Epidermal melanocyte (primary cell): Measurements from ENCODE around the gene SBNO2.
A peak's percentile ranks its signal among the peaks of the same experiment; 100 is the strongest.

Experiments
- DNase-seq: peaks from one replicate; pipeline ENCODE4 v3.0.0; 2011; ENCODE audit warnings: low spot score; ENCODE audit not compliant: insufficient read length

SBNO2 gene, protein sequence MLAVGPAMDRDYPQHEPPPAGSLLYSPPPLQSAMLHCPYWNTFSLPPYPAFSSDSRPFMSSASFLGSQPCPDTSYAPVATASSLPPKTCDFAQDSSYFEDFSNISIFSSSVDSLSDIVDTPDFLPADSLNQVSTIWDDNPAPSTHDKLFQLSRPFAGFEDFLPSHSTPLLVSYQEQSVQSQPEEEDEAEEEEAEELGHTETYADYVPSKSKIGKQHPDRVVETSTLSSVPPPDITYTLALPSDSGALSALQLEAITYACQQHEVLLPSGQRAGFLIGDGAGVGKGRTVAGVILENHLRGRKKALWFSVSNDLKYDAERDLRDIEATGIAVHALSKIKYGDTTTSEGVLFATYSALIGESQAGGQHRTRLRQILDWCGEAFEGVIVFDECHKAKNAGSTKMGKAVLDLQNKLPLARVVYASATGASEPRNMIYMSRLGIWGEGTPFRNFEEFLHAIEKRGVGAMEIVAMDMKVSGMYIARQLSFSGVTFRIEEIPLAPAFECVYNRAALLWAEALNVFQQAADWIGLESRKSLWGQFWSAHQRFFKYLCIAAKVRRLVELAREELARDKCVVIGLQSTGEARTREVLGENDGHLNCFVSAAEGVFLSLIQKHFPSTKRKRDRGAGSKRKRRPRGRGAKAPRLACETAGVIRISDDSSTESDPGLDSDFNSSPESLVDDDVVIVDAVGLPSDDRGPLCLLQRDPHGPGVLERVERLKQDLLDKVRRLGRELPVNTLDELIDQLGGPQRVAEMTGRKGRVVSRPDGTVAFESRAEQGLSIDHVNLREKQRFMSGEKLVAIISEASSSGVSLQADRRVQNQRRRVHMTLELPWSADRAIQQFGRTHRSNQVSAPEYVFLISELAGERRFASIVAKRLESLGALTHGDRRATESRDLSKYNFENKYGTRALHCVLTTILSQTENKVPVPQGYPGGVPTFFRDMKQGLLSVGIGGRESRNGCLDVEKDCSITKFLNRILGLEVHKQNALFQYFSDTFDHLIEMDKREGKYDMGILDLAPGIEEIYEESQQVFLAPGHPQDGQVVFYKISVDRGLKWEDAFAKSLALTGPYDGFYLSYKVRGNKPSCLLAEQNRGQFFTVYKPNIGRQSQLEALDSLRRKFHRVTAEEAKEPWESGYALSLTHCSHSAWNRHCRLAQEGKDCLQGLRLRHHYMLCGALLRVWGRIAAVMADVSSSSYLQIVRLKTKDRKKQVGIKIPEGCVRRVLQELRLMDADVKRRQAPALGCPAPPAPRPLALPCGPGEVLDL (N-terminal part only)

DNA sequence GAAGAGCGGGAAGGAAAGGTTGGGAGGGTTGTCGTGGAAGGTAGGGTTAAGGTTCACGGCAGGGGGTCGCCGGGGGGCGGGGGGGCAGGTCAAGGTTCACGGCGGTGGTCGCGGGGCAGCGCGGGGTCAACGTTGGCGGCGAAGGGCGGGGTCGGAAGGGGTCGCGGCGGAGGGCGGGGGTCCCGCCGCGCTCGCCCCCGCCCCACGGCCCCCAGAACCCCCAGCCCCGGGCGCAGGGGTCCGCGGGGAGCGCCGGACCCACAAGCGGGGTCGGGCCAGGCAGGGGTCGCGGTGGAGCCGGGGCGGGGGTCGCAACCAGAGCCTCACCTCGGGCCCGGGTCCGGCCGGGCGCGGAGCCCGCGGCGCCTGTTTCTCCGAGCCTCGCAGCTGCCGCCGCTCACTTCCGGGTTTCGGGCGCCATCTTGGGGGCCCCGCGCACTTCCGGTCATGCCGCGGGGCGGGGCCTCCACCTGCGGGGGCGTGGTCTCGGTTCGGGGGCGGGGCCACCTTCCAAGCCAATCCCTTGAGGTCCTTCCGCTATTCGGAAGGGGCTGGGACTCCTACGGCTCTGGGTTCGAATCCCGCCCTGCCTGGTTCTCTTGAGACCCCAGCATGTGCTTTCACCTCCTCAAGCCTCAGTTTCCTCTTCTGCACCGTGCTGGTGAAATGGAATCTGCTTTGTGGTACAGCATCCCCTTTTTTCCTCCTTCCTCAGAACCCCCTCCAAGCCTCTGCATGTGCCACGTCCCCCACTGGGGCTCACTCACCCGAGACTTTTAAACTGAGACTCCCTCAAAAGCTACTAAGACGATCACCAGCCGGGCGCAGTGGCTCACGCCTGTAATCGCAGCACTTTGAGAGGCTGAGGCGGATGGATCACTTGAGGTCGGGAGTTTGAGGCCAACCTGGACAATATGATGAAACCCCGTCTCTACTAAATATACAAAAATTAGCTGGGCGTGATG lies at the start of gene SBNO2:
Gene SBNO2, minus strand, starts transcription at position 424 of the 965 bp plus-strand sequence. CDS start 19,992 bp downstream, outside the sequence.
- DNase-seq: peak; percentile 97

DNA sequence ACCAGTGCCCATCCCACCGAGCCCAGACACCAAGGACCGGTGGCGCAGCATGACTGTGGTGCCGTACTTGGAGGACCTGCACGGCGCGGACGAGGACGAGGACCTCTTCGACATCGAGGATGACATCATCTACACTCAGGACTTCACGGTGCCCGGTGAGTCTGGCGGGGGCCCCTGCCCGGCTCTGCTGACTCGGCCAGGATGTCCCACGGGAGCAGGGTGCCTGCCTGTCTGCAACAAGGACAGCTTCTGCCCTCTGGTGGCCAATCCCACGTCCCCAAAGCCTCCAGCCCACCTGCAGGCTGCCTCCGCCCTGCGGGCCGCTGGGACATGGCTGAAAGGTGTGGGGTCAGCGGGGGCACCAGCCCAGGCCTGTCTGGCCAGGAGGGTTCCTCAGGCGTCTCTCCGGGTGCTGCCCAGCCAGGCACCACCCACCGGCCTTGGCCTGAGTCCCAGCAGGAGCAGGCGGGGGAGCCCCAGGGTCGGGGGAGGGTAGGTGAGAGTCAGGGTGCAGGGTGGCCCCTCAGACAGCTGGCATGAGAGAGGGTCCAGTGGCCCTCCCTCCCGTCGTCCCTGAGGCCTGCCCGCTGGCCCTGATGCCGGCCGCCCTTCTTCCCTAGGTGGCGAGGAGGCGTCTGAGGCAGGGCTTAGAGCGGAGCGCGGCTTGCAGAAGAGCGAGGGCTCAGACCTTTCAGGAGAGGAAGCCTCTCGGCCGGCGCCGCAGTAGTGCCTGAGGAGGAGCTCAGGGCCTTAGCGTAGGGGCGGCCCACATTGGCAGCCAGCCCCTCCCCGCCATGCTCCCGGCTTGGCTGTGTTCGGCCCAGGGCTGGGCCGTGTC lies 49.2 kb upstream of the SBNO2 start:
- DNase-seq: no peak

DNA sequence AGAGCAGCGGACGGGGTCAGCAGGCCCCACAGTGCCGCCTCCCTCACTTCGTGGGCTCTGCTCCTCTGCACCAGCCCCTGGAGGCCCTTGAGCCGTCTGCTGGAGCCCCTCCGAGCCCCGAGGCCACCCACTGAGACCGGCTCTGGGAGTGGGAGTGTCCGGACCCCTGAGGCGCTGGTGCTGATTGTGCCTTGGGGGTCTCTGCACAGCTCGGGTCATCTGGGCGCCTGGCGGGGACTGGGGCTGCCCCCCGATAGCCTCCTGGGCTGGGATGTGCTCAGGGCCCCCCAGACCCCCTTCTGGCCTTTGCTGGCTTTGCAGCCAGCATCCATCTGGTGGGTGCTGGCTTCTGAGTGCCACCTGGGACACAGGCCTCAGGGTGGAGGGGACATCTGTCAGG lies 48.3 kb upstream of the SBNO2 start:
- no peak for DNase-seq

DNA sequence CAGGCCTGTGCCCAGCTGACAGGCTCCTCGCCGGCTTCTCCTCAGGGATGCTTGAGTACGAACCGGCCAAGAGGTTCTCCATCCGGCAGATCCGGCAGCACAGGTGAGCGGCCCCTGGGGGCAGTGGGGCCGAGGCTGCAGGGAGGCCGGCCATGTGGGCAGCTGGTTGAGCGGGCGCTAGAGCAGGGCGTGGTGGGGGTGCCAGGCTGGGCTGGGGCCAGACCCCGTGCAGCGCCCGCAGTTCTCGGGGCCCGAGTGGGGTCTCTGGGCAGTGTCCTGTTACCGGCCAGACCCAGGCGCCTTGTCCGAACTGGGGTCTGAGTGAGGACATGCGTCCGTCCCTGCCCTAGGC lies 47.8 kb upstream of the SBNO2 start:
- no peak for DNase-seq

DNA sequence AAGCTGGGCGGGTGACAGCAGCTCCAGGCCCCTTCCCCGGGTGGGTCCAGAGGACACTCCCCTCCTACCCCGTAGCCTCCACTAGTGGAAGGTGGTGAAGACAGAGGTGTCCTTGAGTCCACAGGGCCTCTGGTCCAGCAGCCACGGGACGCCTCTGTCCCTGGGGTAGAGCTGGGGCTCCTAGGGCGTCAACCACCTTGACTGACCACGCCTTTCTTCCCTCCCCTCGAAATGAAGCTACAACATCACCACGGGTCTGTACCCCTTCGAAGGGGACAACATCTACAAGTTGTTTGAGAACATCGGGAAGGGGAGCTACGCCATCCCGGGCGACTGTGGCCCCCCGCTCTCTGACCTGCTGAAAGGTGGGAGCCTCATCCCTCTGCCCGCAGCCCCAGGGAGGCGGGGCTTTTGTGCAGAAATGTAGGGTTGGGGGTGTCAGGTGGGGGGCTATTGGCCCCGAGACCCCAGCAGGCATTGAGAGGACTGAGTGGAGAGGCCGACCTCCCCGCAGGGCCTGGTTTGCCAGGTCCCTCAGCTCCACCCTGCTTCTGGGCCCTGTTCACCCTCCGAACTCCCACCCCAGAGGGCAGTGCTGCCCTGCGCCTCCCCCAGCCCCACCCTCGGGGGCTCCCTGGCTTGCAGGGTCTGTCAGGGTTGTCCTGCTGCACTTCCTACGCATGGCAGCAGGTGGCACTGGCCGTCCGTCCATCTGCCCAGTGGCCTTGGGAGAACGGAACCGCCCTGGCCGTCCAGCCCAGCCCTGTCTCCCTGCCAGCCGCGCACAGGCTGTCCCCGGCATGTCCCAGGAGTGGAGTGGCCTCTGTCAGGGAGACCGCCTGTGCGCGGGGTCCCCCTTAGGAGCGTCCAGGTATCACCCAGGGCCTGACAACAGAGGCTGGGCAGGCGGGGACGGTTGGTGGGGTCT lies 47.2 kb upstream of the SBNO2 start:
- DNase-seq: peak; percentile 73

DNA sequence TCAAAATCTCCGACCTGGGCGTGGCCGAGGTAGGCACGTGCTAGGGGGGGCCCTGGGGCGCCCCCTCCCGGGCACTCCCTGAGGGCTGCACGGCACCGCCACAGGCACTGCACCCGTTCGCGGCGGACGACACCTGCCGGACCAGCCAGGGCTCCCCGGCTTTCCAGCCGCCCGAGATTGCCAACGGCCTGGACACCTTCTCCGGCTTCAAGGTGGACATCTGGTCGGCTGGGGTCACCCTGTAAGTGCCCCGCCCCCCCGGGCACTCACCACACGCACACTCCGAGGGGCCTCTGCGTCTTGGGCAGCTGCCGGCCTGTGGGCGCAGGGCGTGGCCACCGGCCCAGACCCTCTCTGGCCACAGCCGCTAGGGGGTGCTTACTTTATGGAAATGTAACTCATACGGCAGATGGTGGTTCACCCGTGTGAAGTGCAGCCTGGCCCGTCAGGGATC lies 46.4 kb upstream of the SBNO2 start:
- no peak for DNase-seq

DNA sequence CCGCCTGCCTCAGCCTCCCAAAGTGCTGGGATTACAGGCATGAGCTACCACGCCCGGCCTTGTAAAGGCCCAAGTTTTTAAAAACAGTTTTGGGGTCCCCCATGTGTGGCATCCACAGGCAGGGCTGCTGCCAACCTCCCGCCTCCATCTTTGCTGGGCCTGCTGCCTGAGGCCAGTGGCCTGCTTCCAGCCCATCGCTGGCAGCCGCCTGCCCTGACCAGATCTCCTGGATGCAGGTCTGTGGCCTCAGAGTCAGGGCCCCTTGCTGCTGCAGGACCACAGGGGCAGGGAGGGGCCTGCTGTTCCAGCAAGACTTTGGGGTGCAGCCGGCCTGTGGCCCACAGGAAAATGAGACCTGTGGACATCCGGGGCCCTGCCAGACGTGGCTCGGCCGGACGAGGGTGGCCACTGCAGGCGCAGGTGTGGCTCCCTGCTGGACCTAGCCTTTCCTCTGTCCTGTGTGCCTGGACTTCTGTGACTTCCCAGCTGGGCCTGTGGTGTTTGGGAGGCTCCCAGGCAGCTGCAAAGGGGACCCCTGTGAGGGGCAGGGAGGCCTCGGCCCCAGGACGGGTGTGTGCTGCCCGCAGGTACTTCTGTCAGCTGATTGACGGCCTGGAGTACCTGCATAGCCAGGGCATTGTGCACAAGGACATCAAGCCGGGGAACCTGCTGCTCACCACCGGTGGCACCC lies 45.9 kb upstream of the SBNO2 start:
- no peak for DNase-seq

DNA sequence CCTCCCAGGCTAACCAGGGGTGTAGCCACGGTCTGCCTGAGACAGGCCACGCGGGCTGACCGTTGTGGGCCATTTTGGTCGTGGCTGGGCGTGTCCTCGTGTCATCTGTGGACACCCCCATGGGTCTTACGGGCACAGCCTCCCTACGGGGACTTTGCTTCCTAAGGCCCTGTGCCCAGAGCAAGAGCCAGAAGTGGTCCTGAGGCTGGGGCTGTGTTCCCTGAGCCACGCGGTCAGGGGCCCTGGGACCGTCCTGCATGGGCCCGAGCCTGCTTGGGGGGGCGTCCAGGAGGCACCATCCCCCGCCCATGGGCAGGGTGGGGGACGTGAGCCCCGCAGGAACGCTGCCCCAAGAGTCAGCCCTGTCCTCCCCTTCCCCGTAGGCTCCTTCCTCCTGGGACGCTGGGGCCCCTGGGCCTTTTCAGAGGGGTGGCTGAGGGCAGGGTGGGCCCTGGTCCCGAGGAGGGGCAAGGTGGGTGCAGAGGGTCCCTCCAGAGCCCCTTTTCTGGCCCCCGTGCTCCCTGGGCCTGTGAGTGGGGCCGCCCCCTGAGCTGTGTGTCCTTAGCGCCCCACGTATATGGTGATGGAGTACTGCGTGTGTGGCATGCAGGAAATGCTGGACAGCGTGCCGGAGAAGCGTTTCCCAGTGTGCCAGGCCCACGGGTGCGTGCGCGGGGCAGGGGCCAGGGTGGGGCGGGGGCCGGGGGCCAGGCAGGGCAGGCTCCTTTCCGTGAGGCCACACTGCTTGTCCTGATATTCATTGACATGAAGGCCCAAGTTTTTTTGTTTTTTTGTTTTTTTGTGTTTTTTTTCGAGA lies 44.9 kb upstream of the SBNO2 start:
- no peak for DNase-seq

DNA sequence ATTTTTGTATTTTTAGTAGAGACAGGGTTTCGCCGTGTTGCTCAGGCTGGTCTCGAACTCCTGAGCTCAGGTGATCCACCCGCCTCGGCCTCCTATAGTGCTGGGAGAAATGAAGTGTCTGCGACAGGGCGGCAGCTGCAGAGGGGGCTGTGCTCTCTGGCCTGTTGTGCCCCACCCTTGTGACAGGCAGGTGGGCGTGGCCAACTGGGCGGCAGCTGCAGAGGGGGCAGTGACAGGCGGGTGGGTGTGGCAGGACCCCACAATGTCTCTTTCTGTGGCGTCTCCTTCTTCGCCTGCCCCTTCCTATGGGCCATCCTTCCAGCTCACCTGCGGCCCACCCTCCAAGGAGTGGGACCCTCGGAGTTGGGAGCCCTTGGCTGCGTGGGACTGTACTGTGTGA lies 43.3 kb upstream of the SBNO2 start:
- no peak for DNase-seq

DNA sequence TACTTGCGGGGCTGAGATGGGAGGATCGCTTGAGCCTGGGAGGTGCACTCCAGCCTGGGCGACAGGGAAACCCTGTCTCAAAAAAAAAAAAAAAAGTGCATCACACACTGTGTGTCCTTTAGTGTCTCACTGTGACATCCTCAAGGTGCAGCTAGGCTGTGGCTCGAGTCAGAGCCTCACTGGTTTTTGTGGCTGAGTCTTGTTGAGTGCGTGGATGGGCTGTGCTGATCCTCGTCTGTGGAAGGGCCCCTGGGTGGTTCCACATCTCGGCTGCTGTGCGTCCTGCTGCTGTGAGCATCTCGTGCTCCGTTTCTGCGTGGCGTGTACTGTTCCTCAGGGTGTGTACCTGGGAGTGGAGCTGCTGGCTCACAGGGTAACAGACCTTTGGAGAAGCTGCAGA lies 42.7 kb upstream of the SBNO2 start:
- DNase-seq: no peak

DNA sequence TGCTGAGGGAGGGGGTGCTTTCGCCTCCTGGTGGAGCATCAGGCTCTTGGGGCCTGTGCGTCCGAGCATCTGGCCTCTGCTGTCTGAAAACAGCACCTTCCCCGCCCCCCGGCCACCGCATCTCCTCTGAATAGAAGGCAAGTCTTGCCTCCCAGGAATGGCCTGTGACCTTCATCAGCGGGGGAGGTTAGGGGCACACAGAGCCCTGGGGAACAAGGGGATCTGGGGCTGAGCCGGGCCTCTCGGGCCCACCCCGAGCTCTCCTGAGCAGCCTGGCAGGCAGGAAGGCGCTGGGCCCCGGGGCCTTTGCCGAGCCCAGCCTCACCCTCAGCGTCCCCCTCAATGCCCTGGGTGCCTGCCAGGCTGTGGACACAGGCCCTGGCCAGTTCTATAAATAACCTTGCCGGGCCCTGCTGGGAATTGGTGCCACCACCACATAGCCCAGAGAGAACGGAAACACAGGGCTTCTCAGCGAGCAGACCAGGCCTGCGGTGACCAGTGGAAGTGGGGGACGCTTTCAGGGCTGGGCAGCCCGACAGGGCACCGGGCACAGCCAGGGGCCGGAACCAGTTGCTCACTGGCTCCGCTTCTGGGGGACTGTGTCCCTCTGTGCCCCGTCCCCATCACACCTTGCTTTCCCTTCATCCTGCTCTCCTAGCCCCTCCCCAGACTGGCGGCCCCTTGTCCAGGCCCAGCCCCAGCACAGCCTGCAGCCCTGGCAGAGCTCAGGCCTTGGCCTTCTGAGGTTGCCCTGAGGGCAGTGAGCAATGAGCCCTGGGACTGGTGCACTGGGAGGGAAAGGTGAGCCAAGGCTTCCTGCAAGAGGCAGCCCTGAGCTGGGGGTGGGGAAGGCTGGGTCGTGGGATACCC lies 41.0 kb upstream of the SBNO2 start:
- DNase-seq: peak; percentile 76

DNA sequence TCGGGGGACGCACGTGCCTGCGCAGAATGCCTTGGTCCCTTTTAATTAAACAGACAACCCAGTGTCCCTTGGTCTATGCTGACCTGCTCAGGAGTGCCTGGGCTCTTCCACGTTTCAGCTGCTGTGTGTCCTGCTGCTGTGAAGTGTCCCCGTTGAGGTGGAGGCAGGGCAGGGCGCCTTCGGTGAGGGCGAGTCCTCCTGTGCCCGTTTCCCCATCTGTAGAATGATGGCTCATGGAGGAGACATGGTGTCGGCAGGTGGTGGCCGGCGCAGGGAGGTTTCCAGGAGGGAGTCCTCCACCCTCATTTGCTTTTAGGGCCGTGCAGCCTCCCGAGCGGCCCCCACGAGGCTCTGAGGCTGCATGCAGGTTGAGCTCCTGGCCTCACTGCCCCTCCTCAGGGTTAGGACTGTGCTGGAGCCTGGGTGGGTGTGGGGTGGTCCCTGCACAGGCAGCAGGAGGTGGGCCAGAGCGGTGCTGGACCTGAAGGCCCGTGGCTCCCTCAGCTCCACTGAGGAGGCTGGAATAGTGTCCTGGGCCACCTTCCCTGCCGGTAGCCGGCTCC lies 40.3 kb upstream of the SBNO2 start:
- no peak for DNase-seq

DNA sequence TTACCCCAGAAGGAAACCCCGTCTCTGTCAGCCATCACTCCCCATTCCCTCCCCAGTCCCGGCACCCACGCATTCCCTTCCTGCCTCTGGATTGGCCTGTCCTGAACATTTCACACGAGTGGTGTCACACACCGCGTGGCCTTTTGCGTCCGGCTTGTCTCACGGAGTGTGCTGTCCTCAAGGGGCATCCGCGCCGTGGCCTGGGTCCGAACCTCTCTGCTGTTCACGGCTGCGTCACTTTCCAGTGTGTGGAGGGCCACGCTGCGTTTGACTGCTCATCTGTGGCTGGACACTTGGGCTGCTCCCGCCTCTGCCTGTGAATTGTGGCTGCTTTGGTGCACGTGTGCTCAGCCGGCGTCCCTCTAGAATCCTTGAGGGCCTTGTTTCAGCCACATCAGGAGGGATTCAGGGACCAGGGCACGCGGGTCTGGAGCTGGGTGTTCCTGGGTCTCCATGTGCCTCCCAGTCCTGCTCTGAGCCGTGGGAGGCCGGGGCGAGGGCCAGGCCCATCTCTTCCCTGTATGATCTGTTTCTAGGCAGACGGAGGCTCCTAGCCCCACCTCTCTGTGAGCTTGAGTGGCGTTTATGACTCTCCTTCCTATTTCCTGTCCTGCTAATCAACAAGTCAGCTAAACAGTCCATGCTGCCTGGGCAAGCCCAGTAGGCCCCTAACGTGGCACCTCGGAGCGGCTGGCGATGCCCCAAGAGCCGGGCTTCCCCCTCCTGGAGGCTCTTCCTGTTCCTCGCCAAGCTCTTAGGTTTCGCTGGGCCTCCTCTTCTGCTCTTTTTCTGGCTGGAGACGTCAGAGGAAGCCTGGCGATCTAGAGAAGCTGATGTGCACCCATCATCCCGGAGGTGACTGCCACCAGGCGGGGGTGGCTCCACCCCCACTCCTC lies 39.6 kb upstream of the SBNO2 start:
- DNase-seq: peak; percentile 71

DNA sequence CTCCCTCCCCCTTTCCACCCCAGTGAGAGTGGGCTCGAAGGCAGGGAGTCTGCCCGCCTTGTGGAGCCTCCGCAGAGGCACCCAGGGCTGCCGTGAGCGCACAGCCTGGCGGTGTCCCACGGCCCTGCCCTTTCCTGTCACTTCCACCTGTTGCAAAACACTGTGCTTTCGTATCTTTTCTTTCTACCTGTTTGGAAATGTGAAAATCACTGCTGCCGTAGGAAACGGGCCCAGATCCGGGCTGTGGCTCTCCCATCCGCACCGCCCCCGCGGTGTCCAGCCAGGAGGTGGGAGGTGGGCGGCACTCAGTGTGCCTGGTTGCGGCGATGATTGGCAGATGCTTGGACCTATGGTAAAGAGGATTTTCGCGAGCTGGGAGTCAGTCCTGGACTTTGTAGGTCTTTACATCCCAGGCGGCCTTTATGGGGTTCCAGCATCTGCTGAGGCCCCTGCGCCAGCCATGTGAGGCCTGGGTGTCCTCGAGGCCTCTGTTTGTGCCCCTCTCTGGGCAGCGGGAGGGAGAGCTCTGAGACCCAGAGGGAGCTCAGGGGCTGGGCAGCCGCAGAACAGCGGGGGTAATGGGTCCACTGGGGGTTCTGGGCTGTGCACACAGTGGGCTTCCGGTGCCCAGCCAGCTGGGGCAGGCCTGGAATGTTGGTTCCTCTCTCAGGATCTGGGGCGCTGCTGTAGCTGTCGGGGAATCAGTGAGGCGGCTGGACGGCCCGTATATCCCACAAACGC lies 37.6 kb upstream of the SBNO2 start:
- no peak for DNase-seq
